Activated naive CD8-positive, alpha-beta T cell treated with anti-CD3 and anti-CD28 coated beads for 36 hours (primary cell): ENCODE data around the gene CFL1. TPM values are rescaled to one million over a fixed set of nuclear protein-coding genes. Genes with fewer than 3 reads are reported as not detected.
"Not testable (repeated sequence)": the region's sequence is repeated elsewhere in the genome, so short reads cannot be mapped to it uniquely, and the experiment has no call there.

ENCODE experiments used
- DNase-seq: peaks from one replicate; pipeline ENCODE4 v3.0.0; 2021
- H3K27ac Mint-ChIP-seq: one replicate; pipeline ENCODE4 v1.8.0; 2022; ENCODE audit warnings: mild to moderate bottlenecking, moderate library complexity, mixed read lengths
- H3K27me3 Mint-ChIP-seq: one replicate; pipeline ENCODE4 v1.8.0; 2022; ENCODE audit warnings: mild to moderate bottlenecking, mixed read lengths
- H3K36me3 Mint-ChIP-seq: one replicate; pipeline ENCODE4 v1.8.0; 2021; ENCODE audit warnings: mild to moderate bottlenecking, mixed read lengths
- H3K4me1 Mint-ChIP-seq: one replicate; pipeline ENCODE4 v1.8.0; 2021; ENCODE audit warnings: mixed read lengths
- H3K4me3 Mint-ChIP-seq: one replicate; pipeline ENCODE4 v1.8.0; 2022; ENCODE audit warnings: mild to moderate bottlenecking, moderate library complexity, mixed read lengths
- H3K9me3 Mint-ChIP-seq: one replicate; pipeline ENCODE4 v1.8.0; 2022; ENCODE audit warnings: mixed read lengths
- total RNA-seq, 2 experiments: library from RNA; stranded (reverse); gene quantifications; one replicate each; pipeline ENCODE4 v1.2.3, GENCODE V29; 2021

Gene CFL1
- total RNA-seq, 2 experiments from 2014 or later, result 1,050 to 1,075 TPM

DNA sequence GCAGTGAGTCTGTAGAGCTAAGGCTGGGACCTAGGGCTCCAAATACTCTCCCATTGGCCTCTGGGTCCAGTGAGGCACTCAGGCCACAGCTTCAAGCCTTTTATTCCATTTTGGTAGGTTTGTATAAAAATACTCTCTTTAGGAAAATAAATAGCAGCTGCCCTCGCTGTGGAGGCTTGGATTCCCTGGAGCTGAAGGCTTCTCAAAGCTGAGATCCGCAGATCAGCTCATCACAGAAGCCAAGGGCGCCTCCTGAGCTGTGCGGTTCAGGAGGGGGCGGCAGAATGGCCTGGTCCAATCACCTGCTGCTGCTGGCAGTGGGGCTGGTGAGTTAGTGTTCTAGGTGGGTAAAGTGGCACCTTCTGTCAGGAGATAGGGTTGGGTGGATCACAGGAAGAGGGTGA lies 34.2 kb upstream of the CFL1 start:
- peaks cover 64% of the 10 kb centered on the region for H3K4me1 Mint-ChIP-seq
- not testable (repeated sequence) for H3K9me3 Mint-ChIP-seq, H3K27me3 Mint-ChIP-seq
- H3K4me3 Mint-ChIP-seq, result peak overlapping the region; percentile 89
- H3K27ac Mint-ChIP-seq, result peak overlapping the region; percentile 86
- H3K36me3 Mint-ChIP-seq, result peaks cover 43% of the 10 kb centered on the region
- peak; percentile 52 for DNase-seq

DNA sequence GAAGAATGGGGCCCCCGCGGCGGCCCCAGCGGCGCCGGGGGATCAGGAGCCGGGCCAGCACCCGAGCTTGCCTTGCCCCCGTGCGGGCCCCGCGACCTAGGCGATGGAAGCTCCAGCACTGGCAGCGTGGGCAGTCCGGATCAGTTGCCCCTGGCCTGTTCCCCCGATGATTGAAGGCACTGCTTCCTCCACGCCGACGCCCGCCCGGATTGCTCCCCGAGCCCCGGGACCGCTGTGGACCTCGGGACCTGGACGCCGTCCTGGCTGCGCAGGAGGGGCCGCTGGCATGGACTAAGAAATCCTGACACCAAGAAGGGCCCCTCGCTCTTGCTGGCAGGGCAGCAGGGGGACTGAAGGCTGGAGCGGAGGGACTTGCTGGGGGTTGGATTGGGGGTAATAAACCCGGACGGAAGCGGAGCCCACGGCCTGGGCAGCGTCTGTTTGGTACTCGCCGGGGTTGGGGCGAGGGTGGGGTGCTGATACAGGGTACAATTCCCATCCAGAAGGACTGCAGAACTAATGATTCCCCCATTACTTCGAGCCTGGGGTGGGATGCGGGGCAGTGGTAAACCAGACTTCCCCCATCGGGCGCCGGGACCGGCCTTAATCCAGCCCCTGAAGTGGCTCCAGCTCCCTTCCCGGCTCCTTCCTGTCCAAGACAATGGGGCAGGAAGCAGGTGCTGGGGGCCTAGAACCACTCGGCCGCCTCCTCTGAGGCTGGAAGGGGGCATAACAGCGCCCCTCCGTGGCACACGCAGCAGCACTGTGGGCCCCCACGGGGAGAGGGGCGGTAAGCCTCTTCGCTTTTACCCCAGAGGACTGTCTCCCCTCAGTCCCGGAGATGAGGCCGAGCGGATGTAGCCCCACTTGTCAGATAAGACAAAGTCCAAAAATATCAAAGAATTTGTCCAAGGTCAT lies 33.5 kb upstream of the CFL1 start:
- peak overlapping the region; percentile 86 for H3K27ac Mint-ChIP-seq
- peak; percentile 54 for DNase-seq
- H3K4me3 Mint-ChIP-seq, result peak overlapping the region; percentile 89
- H3K9me3 Mint-ChIP-seq, result no peaks in the 10 kb centered on the region
- H3K36me3 Mint-ChIP-seq, result peaks cover 40% of the 10 kb centered on the region
- H3K27me3 Mint-ChIP-seq, result peaks cover 3% of the 10 kb centered on the region
- H3K4me1 Mint-ChIP-seq, result peaks cover 64% of the 10 kb centered on the region

DNA sequence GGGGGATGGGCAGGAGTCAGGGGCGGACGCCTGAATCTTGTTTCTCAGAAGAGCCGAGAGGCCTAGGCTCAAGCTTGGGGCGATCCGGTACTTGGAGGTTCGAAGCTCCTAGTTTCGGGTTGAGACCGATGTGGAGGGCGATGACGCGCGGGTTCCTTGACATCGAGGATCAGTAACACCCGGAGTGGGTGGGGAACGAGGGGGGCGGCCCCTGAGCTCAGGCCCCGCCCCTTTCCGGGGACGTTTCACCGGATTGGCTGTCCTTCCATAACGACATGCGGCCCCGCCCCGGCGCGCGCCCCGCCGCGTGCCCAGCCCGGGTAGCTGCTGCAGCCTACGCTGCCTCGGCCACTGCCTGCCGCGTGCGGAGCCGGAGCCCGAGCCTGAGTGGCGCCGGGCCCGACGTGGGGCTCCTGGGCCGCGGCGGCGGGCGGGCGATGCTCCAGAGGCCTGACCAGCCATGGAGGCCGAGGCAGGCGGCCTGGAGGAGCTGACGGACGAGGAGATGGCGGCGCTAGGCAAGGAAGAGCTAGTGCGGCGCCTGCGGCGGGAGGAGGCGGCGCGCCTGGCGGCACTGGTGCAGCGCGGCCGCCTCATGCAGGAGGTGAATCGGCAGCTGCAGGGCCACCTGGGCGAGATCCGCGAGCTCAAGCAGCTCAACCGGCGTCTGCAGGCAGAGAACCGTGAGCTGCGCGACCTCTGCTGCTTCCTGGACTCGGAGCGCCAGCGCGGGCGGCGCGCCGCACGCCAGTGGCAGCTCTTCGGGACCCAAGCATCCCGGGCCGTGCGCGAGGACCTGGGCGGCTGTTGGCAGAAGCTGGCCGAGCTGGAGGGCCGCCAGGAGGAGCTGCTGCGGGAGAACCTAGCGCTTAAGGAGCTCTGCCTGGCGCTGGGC lies 32.6 kb upstream of the CFL1 start, which contains the start of gene CCDC85B:
Gene CCDC85B, plus strand, starts transcription at position 350 of the 895 bp plus-strand sequence. Its CDS starts 111 bp downstream, at position 461.
- peak; percentile 99 for DNase-seq
- Mint-ChIP-seq H3K27me3 (peaks cover 3% of the 10 kb centered on the region), H3K27ac (peak within 1 kb of the TSS; percentile 94), H3K4me1 (peaks cover 57% of the 10 kb centered on the region), H3K9me3 (no peaks in the 10 kb centered on the region), H3K4me3 (peak within 1 kb of the TSS; percentile 98), H3K36me3 (peaks cover 35% of the 10 kb centered on the region)

DNA sequence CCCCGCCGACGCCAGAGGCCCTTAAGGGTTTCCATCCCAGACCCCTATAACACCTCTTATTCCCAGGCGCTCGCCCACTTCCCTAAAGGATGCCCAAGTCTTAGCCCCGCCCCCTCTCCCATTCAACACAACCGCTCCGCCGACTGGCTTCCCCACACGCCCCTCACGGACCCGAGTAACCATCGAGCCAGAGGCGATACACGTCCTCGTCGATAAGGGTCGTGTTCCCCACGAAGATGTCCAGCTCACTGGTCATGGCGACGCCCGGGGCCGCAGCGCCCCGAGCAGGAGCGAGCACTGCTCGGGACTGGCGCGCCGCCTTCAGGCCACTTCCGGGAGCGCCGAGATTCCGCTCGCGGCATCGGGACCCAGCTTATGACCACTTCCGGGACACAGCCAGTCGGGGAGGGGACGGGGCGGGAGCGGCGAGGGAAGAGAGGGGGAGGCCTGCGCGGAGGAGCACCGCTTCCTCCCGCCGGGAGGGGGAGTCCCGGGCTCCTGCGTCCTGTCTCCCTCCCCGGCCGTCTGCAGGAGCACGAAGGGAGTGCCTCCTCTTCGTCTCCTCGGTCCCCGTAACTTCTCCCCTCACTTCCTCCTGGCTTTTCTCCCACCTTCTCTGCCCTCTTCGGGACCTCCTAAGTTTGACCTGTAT lies 30.3 kb upstream of the CFL1 start, which contains the start of gene FIBP:
Gene FIBP, minus strand, starts transcription at position 309 of the 652 bp plus-strand sequence. Its CDS starts 53 bp downstream, at position 256.
- DNase-seq, result peak; percentile 95
- Mint-ChIP-seq H3K27me3 (peaks cover 3% of the 10 kb centered on the region), H3K4me3 (peak within 1 kb of the TSS; percentile 98), H3K9me3 (no peaks in the 10 kb centered on the region), H3K27ac (peak within 1 kb of the TSS; percentile 94), H3K4me1 (peaks cover 55% of the 10 kb centered on the region), H3K36me3 (peaks cover 32% of the 10 kb centered on the region)

DNA sequence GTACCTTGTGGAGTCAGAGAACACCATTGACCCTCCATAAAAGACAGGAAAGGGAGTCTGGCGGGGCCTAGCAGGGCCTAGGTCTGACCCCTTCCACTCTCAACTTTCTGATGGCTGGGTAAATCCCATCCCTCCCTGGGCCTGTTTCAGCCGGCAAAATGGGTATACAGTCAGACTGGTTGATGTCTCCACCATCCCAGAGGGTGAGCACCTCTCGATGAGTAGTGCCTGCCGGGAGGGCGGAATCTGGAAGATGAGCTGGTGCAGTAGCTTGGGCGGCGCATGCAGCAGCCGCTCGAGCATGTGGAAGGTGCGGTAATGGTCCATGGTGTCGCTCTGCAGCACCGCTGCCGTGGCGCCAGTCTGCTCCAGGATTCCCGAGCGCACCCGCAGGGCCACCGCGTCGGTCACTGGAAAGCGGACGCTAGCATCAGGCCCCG lies 29.8 kb upstream of the CFL1 start:
- Mint-ChIP-seq H3K4me3 (peak overlapping the region; percentile 98), H3K27me3 (peaks cover 3% of the 10 kb centered on the region), H3K36me3 (peaks cover 30% of the 10 kb centered on the region), H3K9me3 (no peaks in the 10 kb centered on the region), H3K27ac (peak overlapping the region; percentile 94), H3K4me1 (peaks cover 49% of the 10 kb centered on the region)
- DNase-seq, result no peak

DNA sequence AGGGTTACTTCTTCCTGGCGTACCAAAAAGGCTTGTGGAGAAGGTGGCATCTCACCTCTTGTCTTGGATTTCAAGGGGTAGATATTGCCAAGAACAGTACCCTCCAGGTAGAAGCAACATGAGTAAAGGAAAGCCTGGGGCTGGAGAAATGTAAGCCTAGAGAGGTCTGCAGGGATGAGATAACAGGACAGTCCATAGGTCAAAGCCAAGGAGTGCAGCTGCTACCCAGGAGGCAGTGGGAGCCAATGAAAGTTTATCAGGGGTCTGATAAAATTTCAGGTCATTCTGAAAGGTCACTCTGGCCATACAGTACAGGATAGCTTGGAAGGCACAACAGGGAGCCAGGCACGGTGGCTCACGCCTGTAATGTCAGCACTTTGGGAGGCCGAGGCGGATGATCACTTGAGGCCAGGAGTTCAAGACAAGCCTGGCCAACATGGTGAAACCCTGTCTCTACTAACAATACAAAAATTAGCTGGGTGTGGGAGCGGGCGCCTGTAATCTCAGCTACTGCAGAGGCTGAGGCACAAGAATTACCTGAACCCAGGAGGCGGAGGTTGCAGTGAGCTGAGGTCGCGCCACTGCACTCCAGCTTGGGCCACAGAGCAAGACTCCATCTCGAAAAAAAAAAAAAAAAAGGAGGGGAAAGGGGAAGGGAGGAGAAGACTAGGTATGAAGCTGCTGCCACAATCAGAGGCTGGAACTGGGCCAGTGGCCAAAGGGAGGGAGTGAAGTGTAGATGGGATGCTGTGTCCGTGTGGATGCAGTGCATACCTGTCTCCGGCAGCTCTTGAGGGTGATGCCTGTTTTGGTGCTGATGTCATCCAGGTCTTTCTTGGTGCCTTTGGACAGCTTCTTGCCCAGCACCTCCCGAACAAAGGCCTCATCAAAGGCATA lies 29.1 kb upstream of the CFL1 start:
- H3K9me3 Mint-ChIP-seq, result no peaks in the 10 kb centered on the region
- peak overlapping the region; percentile 94 for H3K27ac Mint-ChIP-seq
- no peaks in the 10 kb centered on the region for H3K27me3 Mint-ChIP-seq
- DNase-seq, result no peak
- peaks cover 25% of the 10 kb centered on the region for H3K36me3 Mint-ChIP-seq
- peaks cover 47% of the 10 kb centered on the region for H3K4me1 Mint-ChIP-seq
- H3K4me3 Mint-ChIP-seq, result peak overlapping the region; percentile 98

DNA sequence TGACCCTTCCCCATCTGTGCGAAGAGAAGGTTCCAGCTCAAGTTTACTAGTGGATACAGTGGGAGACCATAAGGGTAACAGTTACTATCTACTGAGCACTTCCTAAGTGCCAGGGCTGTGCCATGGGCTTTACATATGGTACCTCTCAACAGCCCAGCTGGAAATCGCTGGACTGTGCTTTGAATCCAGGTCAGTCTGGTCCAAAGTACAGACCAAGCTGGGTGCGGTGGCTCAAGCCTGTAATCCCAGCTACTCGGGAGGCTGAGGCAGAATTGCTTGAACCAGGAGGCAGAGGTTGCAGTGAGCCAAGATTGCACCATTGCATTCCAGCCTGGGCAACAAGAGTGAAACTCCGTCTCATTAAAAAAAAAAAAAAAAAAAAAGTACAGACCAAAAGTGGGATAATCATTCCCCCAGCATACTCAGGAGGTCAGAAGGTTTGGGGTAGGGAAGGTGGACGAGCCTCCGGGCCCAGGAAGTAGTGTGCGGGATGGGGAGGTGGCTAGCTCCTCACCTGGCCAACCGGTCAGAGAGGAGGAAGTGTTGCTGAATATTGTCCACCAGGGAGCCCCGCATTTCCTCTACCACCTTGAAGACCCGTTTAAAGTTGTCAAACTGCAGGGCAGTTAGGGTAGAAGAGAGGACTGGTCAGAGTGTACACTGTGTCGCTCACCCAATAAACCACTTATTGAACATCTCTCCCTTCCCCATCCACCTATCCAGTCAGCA lies 28.0 kb upstream of the CFL1 start:
- Mint-ChIP-seq H3K27ac (no peak overlapping the region), H3K4me1 (peaks cover 55% of the 10 kb centered on the region)

DNA sequence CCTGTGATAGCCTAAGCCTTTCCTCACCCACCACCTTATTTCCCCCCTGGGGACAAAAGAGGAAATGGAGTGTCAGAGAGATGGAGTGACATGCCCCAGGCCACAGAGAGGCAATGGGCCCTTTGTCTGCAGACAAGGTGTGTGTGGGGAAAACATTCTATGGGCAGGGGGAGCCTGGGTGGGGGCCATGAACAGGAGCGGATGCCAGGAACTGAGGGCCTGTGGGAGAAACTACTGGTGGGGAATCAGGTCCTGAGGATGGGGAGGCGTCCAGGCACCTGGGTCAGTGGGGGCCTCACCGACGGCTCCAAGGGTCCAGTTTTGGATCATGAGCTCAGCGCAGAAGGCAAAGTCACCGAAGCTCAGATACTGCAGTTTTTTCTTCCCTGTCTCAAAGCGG lies 27.3 kb upstream of the CFL1 start:
- H3K27me3 Mint-ChIP-seq, result no peaks in the 10 kb centered on the region
- H3K9me3 Mint-ChIP-seq, result no peaks in the 10 kb centered on the region
- peaks cover 62% of the 10 kb centered on the region for H3K4me1 Mint-ChIP-seq
- peaks cover 28% of the 10 kb centered on the region for H3K36me3 Mint-ChIP-seq
- peak overlapping the region; percentile 32 for H3K27ac Mint-ChIP-seq
- DNase-seq, result no peak
- no peak overlapping the region for H3K4me3 Mint-ChIP-seq

More for the DNA sequence above, 28.0 kb upstream of the CFL1 start:
- no peak for DNase-seq
- Mint-ChIP-seq H3K9me3 (no peaks in the 10 kb centered on the region), H3K4me3 (no peak overlapping the region), H3K27me3 (no peaks in the 10 kb centered on the region), H3K36me3 (peaks cover 22% of the 10 kb centered on the region)

DNA sequence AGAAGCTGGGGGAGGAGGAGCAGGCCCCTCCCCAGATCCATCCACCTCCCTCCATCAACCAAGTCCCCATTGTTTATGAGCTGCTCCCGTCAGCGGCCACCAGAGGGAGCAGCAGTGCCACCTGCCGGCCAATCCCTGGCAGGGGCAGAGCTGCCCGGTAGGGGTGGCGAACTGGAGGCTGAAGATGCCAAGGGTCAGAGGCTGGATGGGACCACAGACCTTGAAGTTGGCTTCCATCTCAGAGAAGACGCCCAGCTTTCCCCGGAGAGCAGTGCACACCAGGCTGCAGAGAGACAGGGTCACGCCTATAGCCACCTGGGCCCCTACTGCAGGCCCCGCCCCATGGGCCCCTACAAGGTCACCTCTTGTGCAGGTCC lies 26.7 kb upstream of the CFL1 start:
- Mint-ChIP-seq H3K4me3 (no peak overlapping the region), H3K27me3 (no peaks in the 10 kb centered on the region), H3K36me3 (peaks cover 30% of the 10 kb centered on the region), H3K9me3 (no peaks in the 10 kb centered on the region), H3K27ac (peak overlapping the region; percentile 72), H3K4me1 (peaks cover 62% of the 10 kb centered on the region)
- DNase-seq, result peak; percentile 84

DNA sequence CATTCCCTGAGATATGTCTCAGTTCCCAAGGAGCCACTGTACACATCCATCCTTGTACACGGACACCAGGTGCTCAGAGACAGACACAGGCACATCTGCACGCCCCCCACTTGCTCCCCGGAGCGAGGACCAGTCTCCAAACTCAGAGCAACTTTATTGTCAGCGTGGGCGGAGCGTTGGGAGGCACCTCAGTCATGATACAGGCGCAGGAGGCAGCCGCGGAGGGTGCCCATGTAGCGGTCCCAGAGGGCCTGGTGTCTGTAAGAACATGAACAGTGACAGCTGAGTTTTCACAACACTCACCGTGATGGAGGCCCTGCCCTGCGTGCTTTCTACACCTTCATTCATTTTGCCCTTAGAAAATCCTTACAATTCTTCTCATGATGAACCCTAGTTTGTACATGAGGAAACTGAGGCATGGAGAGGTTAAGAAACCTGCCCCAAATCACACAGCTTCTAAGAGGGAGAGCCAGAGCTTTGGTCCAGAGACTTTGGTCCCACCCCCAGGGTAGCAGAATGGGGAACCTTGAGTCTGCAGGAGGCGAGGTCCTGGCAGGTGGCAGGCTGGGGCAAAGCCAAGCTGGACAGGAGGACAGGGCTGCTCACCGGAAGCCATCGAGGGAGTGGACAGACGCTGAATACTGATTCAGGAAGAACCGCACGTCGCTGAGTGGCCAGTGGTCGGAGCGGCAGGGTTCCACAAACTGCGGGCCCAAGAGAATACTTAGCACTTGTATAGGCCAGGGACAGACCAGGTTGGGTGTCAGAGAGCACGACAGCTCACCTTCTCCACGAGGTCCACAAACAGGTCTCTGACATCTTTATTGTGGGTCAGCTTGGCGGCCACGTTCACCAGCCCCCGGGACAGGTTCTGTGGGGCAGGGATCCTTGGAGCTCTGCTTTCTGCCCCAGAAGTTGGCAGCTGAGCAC lies 26.1 kb upstream of the CFL1 start:
- Mint-ChIP-seq H3K36me3 (peaks cover 30% of the 10 kb centered on the region), H3K27me3 (no peaks in the 10 kb centered on the region), H3K27ac (peak overlapping the region; percentile 72), H3K9me3 (no peaks in the 10 kb centered on the region), H3K4me1 (peaks cover 62% of the 10 kb centered on the region), H3K4me3 (no peak overlapping the region)
- DNase-seq, result no peak

DNA sequence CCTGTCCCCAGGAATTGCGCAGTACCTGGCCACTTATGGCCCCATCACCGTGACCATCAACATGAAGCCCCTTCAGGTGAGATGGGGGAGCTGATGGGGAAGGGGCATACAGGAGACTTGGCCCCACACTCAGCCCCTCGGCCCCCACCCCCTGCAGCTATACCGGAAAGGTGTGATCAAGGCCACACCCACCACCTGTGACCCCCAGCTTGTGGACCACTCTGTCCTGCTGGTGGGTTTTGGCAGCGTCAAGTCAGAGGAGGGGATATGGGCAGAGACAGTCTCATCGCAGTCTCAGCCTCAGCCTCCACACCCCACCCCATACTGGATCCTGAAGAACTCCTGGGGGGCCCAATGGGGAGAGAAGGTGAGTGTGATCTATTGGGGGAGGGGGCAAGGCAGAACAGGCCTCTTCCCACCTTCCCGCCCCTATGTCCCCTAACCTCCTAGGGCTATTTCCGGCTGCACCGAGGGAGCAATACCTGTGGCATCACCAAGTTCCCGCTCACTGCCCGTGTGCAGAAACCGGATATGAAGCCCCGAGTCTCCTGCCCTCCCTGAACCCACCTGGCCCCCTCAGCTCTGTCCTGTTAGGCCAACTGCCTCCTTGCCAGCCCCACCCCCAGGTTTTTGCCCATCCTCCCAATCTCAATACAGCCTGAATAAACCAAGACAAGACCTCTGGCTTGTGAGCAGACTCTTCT lies 25.2 kb upstream of the CFL1 start:
- H3K27ac Mint-ChIP-seq, result no peak overlapping the region

More for the DNA sequence above, 25.2 kb upstream of the CFL1 start:
- no peak for DNase-seq
- peaks cover 30% of the 10 kb centered on the region for H3K36me3 Mint-ChIP-seq
- peaks cover 65% of the 10 kb centered on the region for H3K4me1 Mint-ChIP-seq
- H3K9me3 Mint-ChIP-seq, result no peaks in the 10 kb centered on the region
- no peaks in the 10 kb centered on the region for H3K27me3 Mint-ChIP-seq
- H3K4me3 Mint-ChIP-seq, result no peak overlapping the region
